ENCODE results near the gene TELO2.

The TELO2 gene

DNA sequence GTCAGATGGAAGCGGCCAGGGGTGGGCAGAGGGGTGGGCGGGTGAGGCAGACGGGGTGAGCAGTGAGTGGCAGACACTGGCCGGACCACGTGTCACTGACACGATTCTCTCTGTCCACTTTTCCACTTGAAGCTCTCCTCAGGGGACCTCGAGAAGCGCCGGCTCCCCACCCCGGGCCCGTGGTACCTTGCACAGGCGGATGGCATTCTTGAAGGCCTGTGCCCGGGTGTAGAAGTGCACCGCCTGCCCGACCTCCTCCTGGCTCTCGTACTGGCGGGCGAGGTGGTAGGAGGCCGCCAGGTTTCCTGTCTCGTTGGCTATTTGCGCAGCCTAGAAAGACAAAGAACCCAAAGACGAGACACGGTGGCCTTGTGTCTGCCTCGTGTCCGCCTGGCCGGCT, 31.2 kb downstream of the TELO2 start:
- no peak for FAIRE-seq

GRCh38 chr16:1525871-1526607, 32.9 kb downstream of the TELO2 start:
- no peak for FAIRE-seq

- no peak for FAIRE-seq
Measured at GRCh38 chr16:1526608-1527555, 33.7 kb downstream of the TELO2 start.

GRCh38 chr16:1527836-1528811, 35.0 kb downstream of the TELO2 start:
- FAIRE-seq, result no peak

- FAIRE-seq, result no peak
Measured at GRCh38 chr16:1528921-1529537, 35.9 kb downstream of the TELO2 start.

DNA sequence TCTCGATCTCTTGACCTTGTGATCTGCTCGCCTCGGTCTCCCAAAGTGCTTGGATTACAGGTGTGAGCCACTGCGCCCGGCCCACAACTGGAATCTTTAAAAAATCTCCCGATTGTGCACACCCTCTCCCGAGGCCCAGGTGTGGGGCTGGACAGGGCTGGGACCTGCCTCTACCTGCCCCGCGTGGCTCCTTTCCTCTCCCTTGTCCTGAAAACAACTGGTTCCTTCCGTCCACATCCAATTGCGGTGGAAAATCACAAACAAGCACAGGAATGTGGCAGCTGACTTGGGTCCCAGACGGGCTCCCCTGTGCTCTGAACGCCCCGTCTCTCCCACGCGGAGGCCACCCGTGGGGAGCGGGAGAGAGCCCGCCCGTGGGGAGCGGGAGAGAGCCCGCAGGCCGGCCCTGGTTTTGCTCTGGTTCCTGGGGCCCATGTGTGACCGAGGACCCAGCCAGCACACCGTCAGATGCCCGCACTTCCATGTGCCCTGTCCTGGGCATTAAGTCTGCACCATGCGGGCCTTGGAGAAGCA, 37.3 kb downstream of the TELO2 start:
- no peak for FAIRE-seq

GRCh38 chr16:1530883-1531637, 37.9 kb downstream of the TELO2 start:
- no peak for FAIRE-seq

GRCh38 chr16:1531638-1531910, 38.4 kb downstream of the TELO2 start:
- no peak for FAIRE-seq

DNA sequence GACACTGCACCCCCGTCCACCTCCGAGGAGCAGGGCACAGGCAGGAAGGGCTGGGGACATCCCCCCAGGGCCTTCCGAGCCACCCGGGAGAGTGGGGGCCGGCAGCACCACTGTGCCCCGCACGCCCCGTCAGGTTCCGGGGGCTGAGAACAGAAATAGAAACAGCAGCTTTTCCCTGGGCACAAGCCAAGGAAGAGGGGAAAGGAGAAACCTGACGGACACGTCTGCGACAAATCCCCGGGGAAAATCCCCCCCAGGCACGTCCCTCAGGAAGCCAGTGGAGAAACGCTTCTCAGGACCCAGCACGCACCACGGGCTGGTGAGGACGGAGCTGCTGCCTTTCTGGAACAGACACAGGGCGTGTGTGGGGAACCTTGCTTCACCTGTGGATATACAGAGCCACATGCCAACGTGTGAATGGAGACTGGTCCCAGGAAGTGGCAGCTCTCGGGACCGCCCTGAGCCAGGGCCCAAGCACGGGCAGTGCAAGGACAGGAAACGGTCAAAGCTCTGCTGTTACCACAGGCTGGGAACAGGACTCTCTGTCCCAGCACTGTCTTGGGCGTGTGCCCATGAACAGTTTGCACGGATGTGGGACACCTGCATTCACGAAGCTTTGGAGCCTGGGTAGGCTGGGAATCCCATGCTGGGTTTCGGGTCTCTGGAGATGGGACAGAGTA, 39.1 kb downstream of the TELO2 start:
- no peak for FAIRE-seq

DNA sequence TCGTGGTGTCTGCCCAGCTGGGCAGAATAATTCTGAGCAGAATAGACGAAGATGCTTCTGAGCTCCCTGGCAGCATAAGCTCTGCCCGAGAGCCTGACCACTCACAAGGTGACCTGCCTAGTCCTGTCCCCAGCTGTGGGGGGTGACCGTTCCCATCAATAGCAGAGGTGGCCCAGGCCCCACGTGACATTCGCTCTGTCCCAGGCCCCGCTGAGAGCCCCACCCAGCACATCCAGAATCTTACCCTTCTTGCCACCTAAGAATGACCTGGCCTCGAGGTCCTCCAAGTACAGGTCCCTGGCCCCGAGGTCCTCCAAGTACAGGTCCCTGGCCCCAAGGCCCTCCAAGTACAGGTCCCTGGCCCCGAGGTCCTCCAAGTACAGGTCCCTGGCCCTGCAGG, 39.6 kb downstream of the TELO2 start:
- FAIRE-seq, result no peak

- no peak for FAIRE-seq
Measured at GRCh38 chr16:1533443-1533951, 40.3 kb downstream of the TELO2 start, which contains the start of gene TMEM204. TMEM204 (plus strand) TSS chr16:1533666; CDS start chr16:1534276, 610 bp downstream.

DNA sequence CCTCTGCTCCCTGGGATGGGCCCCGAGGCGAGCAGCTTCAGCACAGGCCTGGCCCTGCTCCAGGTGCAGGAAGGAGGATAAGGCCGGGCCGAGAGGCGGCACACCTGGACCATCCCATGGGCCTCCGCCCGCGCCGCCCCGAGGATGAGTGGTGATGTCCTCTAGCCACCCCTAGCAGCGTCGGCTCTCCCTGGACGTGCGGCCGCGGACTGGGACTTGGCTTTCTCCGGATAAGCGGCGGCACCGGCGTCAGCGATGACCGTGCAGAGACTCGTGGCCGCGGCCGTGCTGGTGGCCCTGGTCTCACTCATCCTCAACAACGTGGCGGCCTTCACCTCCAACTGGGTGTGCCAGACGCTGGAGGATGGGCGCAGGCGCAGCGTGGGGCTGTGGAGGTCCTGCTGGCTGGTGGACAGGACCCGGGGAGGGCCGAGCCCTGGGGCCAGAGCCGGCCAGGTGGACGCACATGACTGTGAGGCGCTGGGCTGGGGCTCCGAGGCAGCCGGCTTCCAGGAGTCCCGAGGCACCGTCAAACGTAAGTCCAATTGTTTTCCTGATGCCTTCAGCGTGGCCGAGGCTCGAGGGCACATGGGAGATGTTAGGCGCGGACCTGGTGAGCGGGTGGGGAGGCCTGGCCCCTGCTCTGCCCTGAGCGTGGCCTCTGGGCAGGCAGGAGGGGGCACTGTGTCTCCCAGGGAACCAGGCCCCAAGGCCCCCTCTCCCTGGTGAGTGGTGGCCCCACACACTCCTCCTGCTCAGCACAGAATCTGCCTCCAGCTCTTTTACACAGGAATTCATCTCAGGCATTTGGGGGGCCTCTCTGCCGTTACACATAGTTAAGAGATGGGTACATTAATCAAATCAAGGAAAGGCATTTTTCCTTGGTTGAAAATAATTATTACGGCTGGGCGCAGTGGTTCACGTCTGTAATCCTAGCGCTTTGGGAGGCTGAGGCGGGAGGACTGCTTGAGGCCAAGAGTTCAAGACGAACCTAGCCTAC, 41.2 kb downstream of the TELO2 start:
- FAIRE-seq, result no peak

- FAIRE-seq, result no peak
Measured at GRCh38 chr16:1535391-1536291, 42.5 kb downstream of the TELO2 start.

GRCh38 chr16:1536601-1537000, 43.4 kb downstream of the TELO2 start:
- FAIRE-seq, result no peak

DNA sequence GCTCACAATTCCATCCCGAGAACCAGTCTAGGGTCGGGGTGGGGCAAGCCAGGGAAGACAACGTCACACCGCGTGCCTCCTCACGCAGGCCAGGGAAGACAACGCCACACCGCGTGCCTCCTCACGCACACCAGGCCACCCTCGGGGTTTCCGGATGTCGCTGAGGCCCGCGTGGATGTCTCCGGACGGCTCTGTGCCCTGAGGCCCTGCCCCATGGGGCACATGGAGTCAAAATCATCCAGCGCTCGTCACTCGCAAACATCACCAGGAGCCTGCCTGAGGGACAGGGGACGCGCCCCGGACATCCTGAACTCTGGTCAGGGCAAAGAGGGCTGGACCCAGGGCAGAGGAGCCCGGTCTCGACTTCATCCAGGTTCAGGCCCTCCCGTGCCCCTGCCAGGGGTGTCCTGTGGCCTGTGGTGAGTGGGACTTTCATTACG, 44.0 kb downstream of the TELO2 start:
- FAIRE-seq, result no peak

DNA sequence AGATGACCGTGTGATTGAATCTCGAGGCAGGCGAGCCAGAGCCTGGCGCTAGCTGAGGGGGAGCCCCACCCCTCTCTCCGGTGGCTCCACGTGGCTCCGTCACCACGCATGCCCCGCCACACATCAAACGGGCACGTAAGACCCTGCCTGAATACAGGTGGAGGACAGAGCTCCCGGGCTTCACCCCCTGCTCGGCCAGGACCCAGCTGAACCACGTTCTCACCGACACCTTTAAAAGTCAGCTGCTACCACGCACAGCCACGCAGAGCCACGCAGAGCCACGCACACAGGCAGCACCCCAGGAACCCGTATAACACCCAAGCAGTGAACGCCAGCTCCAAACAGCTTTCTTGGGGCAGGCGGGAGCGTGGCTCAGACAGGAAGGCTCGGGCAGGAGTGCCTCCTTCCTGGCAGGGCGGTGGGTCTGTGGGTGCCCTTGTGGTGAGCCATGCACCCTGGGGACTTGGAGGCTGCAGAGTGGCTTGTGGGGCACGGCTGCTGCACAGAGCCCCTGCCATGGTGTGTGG, 44.7 kb downstream of the TELO2 start:
- no peak for FAIRE-seq

DNA sequence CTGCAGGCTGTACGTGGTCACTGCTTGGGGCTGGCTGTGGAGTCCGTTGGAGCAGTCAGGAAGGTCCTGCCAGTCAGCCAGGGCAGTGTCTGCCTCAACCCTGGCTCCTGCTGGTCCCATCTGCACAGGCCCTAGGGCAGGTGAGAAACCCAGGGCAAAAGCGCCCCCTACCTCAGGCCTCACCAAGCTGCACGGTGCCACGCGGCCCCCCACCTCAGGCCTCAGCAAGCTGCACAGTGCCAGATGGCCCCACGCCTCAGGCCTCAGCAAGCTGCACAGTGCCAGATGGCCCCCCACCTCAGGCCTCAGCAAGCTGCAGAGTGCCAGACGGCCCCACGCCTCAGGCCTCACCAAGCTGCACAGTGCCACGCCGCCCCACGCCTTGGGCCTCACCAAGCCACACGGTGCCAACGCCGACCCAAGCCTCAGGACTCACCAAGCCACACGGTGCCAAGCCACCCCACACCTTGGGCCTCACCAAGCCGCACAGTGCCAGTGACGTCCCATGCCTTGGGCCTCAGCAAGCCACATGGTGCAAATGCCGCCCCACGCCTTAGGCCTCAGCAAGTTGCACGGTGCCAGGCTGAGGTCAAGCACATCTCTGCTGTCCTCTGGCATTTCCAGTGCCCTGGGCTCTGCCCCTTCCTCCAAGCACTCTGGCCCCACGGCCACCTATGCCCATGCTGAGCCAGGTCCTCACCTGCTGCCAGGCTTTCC, 45.8 kb downstream of the TELO2 start:
- no peak for FAIRE-seq
